K562 (cell line): ENCODE measurements around the gene ERICH6B. TPM values are rescaled to one million over a fixed set of nuclear protein-coding genes. Genes with fewer than 3 reads are reported as not detected.

ENCODE experiments used
- BCLAF1 ChIP-seq, 2 experiments: fragments of 450-650 bp in 1 of 2; IDR thresholded peaks; 2 replicates each; pipeline ENCODE4 v1.6.1; 2011 to 2017; ENCODE audit warnings: low read depth in 2 of 2, antibody characterized with exemption in 1 of 2, borderline replicate concordance in 1 of 2, low read length in 1 of 2, mild to moderate bottlenecking in 1 of 2, mixed read lengths in 1 of 2; ENCODE audit not compliant: control insufficient read depth in 1 of 2
- CBX8 ChIP-seq: fragments of 200-600 bp; sonication (generic); IDR thresholded peaks from 2 replicates; pipeline ENCODE4 v1.6.1; 2012; ENCODE audit warnings: borderline replicate concordance, mixed run types, low read depth, mild to moderate bottlenecking, moderate library complexity, mixed read lengths, low read length, control low read depth, inconsistent platforms; ENCODE audit not compliant: poor library complexity, severe bottlenecking; ENCODE audit errors: extremely low read depth
- GABPB2 ChIP-seq: fragments of 250-450 bp; sonication (Bioruptor Pico); conservative IDR thresholded peaks from 2 replicates; pipeline ENCODE4 v1.5.1; 2021; ENCODE audit warnings: mild to moderate bottlenecking
- KDM4B ChIP-seq, 2 experiments: fragments of 450-650 bp in 1 of 2; sonication (generic) in 1 of 2; IDR thresholded peaks; 2 replicates each; pipeline ENCODE4 v1.6.1; 2016 to 2017; ENCODE audit warnings: borderline replicate concordance in 2 of 2, antibody characterized with exemption in 1 of 2, low read depth in 1 of 2, mild to moderate bottlenecking in 1 of 2
- NONO ChIP-seq, 2 experiments: fragments of 200-400 bp in 1 of 2; fragments of 450-650 bp in 1 of 2; formaldehyde crosslinking in 1 of 2; IDR thresholded peaks; 2 replicates each; pipeline ENCODE4 v1.6.1; 2017; ENCODE audit warnings: low read depth in 2 of 2, mild to moderate bottlenecking in 2 of 2, moderate library complexity in 2 of 2, low read length in 1 of 2
- POU5F1 ChIP-seq: fragments of 150-350 bp; IDR thresholded peaks from 2 replicates; pipeline ENCODE4 v1.6.1; 2014; ENCODE audit warnings: borderline replicate concordance, low read length, low read depth, mild to moderate bottlenecking; ENCODE audit not compliant: partially characterized antibody
- PPARD ChIP-seq: fragments of 250-450 bp; sonication (Bioruptor Pico); IDR thresholded peaks from 2 replicates; pipeline ENCODE4 v1.8.0; 2022; ENCODE audit warnings: inconsistent platforms, mild to moderate bottlenecking, moderate library complexity
- PTBP1 ChIP-seq: fragments of 200-400 bp; formaldehyde crosslinking; IDR thresholded peaks from 2 replicates; pipeline ENCODE4 v1.6.1; 2017; ENCODE audit warnings: low read depth, low read length
- RAD51 ChIP-seq: fragments of 450-650 bp; IDR thresholded peaks from 2 replicates; pipeline ENCODE4 v1.7.1; 2016; ENCODE audit warnings: low read depth, mild to moderate bottlenecking, borderline replicate concordance
- SMAD1 ChIP-seq: fragments of 150-350 bp; IDR thresholded peaks from 2 replicates; pipeline ENCODE4 v1.6.1; 2014; ENCODE audit warnings: low read length, low read depth; ENCODE audit not compliant: partially characterized antibody
- XRCC5 ChIP-seq: fragments of 200-400 bp; formaldehyde crosslinking; IDR thresholded peaks from 2 replicates; pipeline ENCODE4 v1.6.1; 2017; ENCODE audit warnings: low read depth, mild to moderate bottlenecking, low read length
- ZBTB11 ChIP-seq, 3 experiments: fragments of 200-800 bp in 1 of 3; fragments of 250-450 bp in 1 of 3; fragments of 450-650 bp in 1 of 3; sonication (Bioruptor Pico) in 1 of 3; sonication (Bioruptor generic) in 1 of 3; formaldehyde crosslinking in 1 of 3; IDR thresholded peaks; 2 replicates each; pipeline versions ENCODE4 v1.6.1 to v1.8.0; 2016 to 2022; ENCODE audit warnings: mild to moderate bottlenecking in 2 of 3, missing genetic modification characterization in 2 of 3, missing compliant biosample characterization in 1 of 3, moderate library complexity in 1 of 3
- ZNF445 ChIP-seq: fragments of 250-450 bp; sonication (Bioruptor Pico); IDR thresholded peaks from 2 replicates; pipeline ENCODE4 v1.4.0; 2020; ENCODE audit warnings: low read depth, mild to moderate bottlenecking, moderate library complexity
- polyA plus RNA-seq, 8 experiments: library from polyadenylated mRNA; depleted of rRNA in 4 of 8; stranded (reverse) in 5 of 8; unstranded in 3 of 8; fragments of >200 nt; fragmentation: Nextera tagmentation in 2 of 8; fragmentation: Illumina TruSeq in 1 of 8; extraction: Ambion mirVana in 2 of 8; extraction: Trizol in 1 of 8; gene quantifications; 2 replicates each; pipeline versions ENCODE4 v1.2.1 to v1.2.3, GENCODE V29; 2011 to 2014; ENCODE audit warnings: inconsistent platforms in 1 of 8, missing spikeins in 1 of 8
- total RNA-seq, 7 experiments: library from RNA; depleted of rRNA in 6 of 7; stranded (reverse); fragments of >200 nt in 6 of 7; fragmentation: Illumina TruSeq in 2 of 7; extraction: Trizol in 2 of 7; gene quantifications; 2 replicates each; pipeline versions ENCODE4 v1.2.1 to v1.2.3, GENCODE V29; 2011 to 2021; ENCODE audit warnings: low replicate concordance in 1 of 7

Gene ERICH6B
- total and polyA plus RNA-seq, 9 of the 15 experiments (the other 6 are each of a cell fraction or from before 2014, with no cell fraction given) = not detected

- TF ChIP-seq ZBTB11 (CRISPR knock-in tag; IDR thresholded peaks at IDR 0.05) = no peak
- TF ChIP-seq ZNF445 = no peak
- TF ChIP-seq NONO (IDR thresholded peaks at IDR 0.05; ENCODE audit: low read depth in 2 of 2, low read length in 1 of 2) = no peak
- no peak for TF ChIP-seq GABPB2
- TF ChIP-seq XRCC5 = no peak
- TF ChIP-seq KDM4B (IDR thresholded peaks at IDR 0.05; ENCODE audit: borderline replicate concordance in 2 of 2, low read depth in 1 of 2) = no peak
- TF ChIP-seq PPARD (CRISPR knock-in tag) = no peak
- no peak for TF ChIP-seq PTBP1
- no peak for TF ChIP-seq POU5F1
- no peak for TF ChIP-seq RAD51
- no peak for TF ChIP-seq CBX8
- no peak for TF ChIP-seq SMAD1
- TF ChIP-seq BCLAF1 (IDR thresholded peaks at IDR 0.05; ENCODE audit: borderline replicate concordance in 1 of 2, control insufficient read depth in 1 of 2, low read depth in 2 of 2, low read length in 1 of 2) = no peak
These were observed 77.2 kb downstream of the ERICH6B start (continued) for GRCh38 chr13:45538382-45538781.
